Activated CD8-positive, alpha-beta memory T cell treated with anti-CD3 and anti-CD28 coated beads for 1 hour (primary cell): ENCODE results near the gene CABLES1.
"Not testable (repeated sequence)": the region's sequence is repeated elsewhere in the genome, so short reads cannot be mapped to it uniquely, and the experiment has no call there.

ENCODE experiments used
- DNase-seq, 2 donors: peaks; one replicate each; pipeline ENCODE4 v3.0.0-alpha.2; 2020; ENCODE audit warnings: low read depth in 1 of 2; ENCODE audit errors: extremely low read depth in 1 of 2

CABLES1 gene

GRCh38 chr18:23108496-23108895 is 26.8 kb upstream of the CABLES1 start:
- DNase-seq = no peak

- DNase-seq = not testable (repeated sequence)
Observed at GRCh38 chr18:23109163-23109562, 26.1 kb upstream of the CABLES1 start.

GRCh38 chr18:23113576-23113975 is 21.7 kb upstream of the CABLES1 start:
- DNase-seq = no peak

GRCh38 chr18:23114171-23114881 is 21.0 kb upstream of the CABLES1 start:
- no peak for DNase-seq

GRCh38 chr18:23114911-23115310 is 20.4 kb upstream of the CABLES1 start:
- DNase-seq = no peak

- no peak for DNase-seq
Observed at GRCh38 chr18:23115683-23116096, 19.6 kb upstream of the CABLES1 start.

GRCh38 chr18:23121133-23121532 is 14.2 kb upstream of the CABLES1 start:
- no peak for DNase-seq

GRCh38 chr18:23122334-23123229 is 12.7 kb upstream of the CABLES1 start:
- no peak for DNase-seq

- DNase-seq = no peak
Observed at GRCh38 chr18:23126376-23127056, 8.8 kb upstream of the CABLES1 start.

- no peak for DNase-seq
Observed at GRCh38 chr18:23127090-23127489, 8.2 kb upstream of the CABLES1 start.

- no peak for DNase-seq
Observed at GRCh38 chr18:23129355-23130002, 5.8 kb upstream of the CABLES1 start.

- peak; percentile 25 to 31 for DNase-seq
Observed at GRCh38 chr18:23131693-23132319, 3.5 kb upstream of the CABLES1 start.

- no peak for DNase-seq
Observed at GRCh38 chr18:23133860-23134779, 1.2 kb upstream of the CABLES1 start.

GRCh38 chr18:23135550-23136325 is 453 bp downstream of the CABLES1 start:
- DNase-seq = no peak

- no peak for DNase-seq
Observed at GRCh38 chr18:23136326-23137096, 1.2 kb downstream of the CABLES1 start.

GRCh38 chr18:23137097-23137635 is 1.9 kb downstream of the CABLES1 start:
- DNase-seq = no peak

GRCh38 chr18:23137788-23138216 is 2.5 kb downstream of the CABLES1 start:
- DNase-seq = no peak

- DNase-seq = no peak
Observed at GRCh38 chr18:23138471-23138870, 3.2 kb downstream of the CABLES1 start.
